B cell (primary cell): ENCODE data around the gene CDC14C.

Experiments used
- CTCF ChIP-seq: fragments of 200-600 bp; IDR thresholded peaks from one replicate; pipeline ENCODE4 v1.8.0; 2022; ENCODE audit warnings: antibody characterized with exemption, mild to moderate bottlenecking
- EZH2 ChIP-seq: IDR thresholded peaks from 2 replicates; pipeline ENCODE4 v1.6.1; 2012; ENCODE audit warnings: borderline replicate concordance, low read depth, mild to moderate bottlenecking, moderate library complexity, low read length; ENCODE audit not compliant: insufficient read depth, poor library complexity, severe bottlenecking

- no peak for TF ChIP-seq CTCF
- TF ChIP-seq EZH2, result no peak
These were observed 36.8 kb upstream of the CDC14C start for GRCh38 chr7:48887500-48887899.
